Stimulated activated CD4-positive, alpha-beta T cell treated with anti-CD3 and anti-CD28 coated beads, Interleukin-4, amount 100 ng/mL, for 1 hour (primary cell): ENCODE measurements around the gene ITGB7.
"Not testable (repeated sequence)": the region's sequence is repeated elsewhere in the genome, so short reads cannot be mapped to it uniquely, and the experiment has no call there.

ENCODE experiments used
- DNase-seq: peaks from one replicate; pipeline ENCODE4 v3.0.0-alpha.2; 2020

Gene ITGB7

DNA sequence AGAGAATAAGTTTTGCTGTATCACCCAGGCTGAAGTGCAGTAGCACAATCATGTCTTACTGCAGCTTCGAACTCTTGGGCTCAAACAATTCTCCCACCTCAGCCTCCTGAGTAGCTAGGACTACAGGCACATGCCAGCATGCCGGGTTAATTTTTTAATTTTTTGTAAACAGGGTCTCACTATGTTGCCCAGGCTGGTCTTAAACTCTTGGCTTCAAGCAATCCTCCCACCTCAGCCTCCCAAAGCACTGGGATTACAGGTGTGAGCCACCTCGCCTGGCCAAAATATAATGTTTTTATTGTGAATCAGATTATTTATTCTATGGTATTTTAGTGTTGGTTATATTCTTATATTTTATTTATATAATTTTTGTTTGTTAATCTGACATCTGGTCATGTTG is 30.3 kb downstream of the ITGB7 start:
- no peak for DNase-seq

DNA sequence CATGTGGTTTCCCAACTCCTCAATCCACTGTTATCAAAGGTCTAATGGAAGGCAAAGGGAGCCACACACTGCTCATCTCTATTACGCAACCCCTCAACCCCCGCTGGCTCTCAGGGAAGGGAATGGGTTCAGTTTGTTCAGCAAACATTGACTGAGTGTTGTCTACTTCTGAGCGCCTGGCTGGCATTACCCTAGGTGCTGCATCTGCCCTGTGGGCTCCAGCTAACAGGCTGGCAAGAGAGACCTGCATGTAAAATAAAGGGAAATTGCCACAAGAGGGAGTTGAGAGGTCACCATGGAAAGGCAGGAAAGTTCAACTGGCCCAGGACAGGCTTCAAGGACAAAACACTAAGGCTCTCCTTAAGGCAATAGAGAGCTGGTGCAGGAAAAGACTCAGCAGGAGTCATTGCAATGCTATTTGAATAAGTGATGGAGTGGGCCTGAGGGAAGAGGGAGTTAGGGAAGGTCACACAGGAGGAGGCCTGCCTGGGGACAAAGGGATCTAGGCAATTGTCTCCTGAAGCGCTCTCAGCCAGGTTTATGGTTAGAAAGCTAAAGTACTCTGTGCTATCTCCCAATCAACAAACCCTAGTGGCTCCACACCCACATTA is 32.1 kb downstream of the ITGB7 start:
- DNase-seq: no peak

DNA sequence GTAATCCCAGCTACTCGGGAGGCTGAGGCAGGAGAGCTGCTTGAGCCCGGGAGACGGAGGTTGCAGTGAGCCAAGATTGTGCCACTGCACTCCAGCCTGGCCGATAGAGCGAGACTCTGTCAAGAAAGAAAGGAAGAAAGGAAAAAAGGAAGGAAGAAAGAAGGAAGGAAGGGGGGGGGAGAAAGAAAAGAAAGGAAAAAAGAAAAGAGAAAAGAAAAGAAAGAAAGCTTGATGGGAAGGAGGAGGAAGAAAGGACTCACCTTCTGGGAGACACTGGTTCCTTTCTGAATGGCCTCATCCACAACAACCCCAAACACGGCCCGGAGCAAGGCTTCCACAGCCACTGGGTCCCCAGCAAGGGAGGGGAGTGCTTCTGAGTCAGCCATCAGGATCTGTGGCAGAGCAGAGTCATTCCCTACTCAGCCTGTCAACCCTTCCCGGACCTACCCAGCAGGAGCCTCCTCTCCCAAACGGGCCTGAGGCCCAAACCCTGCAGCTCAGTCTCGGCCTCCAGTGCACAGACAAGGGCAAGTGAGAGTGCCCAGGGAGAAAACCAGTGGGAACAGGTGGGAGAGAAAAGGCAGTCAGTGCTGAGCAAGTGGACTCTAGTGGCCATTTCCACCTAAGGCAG is 33.9 kb downstream of the ITGB7 start:
- DNase-seq: no peak

DNA sequence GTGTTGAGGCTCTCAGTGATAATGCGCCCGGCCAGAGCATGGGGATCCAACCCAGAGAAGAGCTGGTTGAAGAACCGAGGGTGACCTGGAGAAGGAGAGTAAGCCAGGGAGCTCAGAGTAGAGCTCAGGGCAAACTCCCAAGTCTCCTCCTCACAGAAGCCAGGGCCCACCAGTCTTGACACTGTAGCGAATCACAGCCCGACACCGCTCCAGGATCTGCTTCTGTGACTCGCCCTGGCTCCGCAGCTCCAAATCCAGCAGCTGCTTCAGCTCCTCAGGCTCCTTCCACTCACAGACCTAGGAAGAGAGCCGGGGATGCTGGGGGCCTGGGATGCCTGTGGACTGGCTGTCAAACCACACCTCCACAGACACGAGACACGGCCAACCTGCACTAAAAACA is 34.7 kb downstream of the ITGB7 start:
- DNase-seq: no peak

DNA sequence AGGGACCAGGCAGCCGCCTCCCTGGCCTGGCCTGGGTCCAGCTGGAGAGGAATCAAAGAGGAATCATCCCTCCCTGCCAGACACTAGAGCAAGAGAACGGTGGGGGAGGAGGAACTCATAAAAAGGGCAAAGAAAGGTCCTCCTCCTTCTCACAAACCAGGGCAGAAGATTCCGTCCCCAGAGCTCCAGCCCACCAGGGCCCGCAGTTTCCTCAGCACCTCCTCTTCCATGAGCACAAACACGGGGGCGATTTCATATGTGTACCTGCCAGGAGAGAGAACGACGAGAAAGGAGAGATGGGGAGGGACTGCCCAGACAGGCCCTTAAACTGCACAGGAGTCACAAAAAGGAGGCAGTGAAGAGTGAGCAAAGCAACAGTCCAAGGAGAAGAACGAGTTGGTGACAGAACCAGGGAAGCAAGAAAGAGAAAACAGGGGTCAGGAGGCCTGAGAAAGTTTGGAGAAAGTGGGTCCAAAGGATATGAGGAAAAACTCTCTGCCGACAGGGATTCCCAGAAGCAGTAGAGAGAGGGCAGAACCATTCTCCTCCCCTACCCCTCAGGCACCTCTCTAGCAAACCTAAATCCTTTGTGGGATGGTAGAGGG is 35.2 kb downstream of the ITGB7 start:
- no peak for DNase-seq

DNA sequence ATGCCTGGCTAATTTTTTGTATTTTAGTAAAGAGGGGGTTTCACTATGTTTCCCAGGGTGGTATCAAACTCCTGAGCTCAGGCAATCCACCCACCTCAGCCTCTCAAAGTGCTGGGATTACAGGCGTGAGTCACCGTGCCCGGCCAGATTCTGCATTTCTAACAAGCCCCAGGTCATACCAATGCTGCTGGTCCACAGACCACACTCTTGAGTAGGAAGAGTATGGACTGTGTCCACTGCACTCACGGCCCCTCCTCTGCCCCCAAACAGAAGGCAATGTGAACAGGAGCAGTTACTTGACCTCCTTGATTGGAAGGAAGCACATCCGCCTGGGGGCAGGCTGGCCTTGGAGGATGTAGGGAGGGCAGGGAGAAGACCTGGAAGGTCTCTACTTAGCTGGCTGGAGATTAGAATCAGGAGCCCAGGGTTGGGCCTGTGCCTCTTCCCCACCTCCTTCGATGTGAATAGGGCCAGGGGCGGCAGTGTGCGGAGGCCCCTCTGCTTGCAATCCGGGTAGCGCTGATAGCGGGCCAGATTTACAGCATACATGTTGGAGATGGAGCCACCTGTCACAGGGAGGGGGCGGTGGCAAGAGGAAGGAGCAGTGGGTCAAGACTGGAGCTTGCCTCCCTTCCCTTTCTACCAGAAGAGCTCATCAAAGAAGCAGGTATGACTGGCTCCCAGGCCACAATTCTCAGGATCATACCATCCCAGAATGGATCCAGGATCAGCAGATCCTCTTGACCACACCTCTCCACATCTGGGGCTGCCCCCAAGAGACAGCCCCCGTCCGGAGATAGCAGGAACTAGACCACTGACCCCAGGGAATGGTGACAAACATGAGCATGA is 36.0 kb downstream of the ITGB7 start:
- DNase-seq: no peak

DNA sequence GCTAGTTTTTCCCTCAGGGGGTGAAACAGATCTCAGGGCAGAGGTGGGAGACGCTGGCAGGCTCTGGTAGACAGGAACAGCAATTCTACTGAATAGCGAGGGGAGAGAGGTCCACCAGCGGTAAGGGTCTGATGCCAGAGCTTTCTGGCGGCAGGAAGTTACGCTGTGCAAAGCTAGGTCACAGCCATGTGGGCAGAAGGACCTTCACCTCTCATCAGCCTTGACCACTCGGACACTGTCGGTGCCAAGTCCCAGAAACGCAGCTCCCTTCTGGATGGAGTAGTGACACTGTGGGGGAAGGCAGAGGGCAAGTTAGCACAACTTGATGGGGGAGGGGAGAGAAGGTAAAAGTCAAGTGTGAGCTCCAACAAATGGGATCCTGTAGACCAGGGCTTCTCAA is 36.8 kb downstream of the ITGB7 start:
- no peak for DNase-seq

DNA sequence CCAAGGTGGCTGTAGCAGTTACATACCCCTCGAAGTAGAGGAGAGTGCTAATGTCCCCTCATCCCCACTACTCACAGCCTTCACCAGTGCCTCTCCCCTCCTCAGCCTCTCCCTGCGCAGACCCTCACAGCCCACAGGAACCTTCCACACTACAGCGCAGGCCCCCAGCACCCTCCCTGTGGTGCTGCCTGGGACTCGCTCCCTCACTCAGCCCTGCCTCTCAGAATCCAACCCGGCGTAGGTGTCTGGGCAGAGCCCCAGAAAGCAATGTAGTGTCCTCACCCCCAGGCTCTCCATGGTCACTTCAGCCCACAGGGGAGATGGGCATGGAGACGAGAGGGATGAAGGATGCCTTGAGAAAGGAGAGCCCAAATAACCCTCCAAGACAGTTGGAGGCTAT is 37.4 kb downstream of the ITGB7 start:
- DNase-seq: no peak

DNA sequence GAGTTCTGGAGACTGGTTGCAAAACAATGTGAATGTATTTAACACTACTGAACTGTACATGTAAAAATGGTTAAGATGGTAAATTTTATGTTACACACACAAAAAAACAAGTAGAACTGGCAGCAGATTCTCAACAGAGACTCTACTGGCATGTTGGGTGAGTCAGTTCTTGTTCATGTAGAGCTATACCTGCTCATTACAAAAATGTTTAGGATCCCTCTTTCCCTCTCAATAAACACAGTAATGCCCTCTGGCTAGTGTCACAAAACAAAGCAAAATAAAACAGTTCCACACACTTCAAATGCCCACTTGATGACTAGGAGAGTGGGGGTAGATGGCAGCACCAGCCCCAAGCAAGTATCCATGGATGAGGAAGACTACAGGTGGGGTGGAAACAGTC is 40.2 kb downstream of the ITGB7 start:
- no peak for DNase-seq

DNA sequence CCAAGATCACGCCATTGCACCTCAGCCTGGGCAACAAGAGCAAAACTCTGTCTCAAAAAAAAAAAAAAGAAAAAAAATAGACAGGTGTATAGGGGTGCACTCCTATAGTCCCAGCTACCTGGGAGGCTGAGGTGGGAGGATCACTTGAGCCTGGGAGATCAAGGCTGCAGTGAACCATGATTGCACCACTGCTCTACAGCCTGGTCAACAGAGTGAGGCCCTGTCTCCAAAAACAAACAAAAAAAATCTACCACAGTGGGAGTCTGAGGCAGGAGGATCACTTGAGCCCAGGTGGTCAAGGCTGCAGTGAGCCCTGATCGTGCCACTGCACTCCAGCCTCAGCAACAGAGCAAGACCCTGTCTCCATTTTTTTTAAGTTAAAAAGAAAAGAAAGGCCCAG is 44.0 kb downstream of the ITGB7 start:
- not testable (repeated sequence) for DNase-seq

DNA sequence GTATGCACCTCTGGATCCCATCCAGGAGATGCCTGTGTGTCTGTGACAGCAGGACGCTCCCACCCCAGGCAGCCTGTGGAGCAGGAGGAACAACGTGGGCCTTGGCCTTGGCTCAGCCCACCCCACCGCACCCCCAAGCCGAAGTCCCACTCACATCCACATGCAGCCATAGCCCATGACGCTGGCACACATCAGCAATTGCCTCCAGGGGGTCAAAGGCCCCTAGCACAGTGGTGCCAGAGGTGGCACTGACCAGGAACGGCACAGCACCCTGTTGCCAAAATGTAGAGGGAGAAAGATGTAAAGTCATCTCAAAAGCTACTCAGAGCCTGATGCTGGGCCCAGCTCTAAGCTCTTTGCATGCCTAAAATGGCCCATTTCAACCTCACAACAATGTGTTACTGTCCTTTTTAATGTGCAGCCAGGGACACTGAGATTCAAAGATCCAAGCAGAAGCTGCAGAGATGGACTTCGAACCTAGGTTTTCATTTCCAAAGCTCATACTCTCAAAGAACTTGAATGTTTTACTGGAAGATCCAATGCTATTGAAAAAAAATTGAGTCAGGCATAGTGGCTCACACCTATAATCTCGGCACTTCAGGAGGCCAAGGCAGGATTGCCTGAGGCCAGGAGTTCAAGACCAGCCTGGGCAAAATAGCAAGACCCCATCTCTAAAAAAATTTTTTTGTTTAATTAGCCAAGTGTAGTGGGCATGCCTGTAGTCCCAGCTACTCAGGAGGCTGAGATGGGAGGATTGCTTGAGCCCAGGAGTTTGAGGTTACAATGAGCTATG is 45.7 kb downstream of the ITGB7 start:
- no peak for DNase-seq

DNA sequence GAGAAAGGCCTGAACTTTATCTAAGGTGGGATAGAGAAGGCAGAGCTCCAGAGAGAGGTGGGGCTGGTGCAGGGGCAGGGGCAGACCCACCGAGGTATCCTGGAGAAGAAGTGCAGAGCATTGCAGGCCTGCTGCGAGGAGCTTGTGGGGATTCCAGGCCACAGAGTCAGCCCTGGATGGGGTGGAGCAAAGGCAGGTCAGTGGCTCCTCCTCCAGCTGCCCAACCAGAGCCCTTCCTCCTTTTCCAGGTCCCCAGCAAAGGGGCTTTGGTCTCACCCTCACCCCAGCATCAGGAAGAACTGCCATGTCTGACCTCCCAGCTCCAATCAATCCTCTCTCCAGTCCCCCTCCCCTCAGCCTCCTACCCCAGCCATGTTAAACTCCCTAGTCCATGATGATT is 46.4 kb downstream of the ITGB7 start:
- no peak for DNase-seq

DNA sequence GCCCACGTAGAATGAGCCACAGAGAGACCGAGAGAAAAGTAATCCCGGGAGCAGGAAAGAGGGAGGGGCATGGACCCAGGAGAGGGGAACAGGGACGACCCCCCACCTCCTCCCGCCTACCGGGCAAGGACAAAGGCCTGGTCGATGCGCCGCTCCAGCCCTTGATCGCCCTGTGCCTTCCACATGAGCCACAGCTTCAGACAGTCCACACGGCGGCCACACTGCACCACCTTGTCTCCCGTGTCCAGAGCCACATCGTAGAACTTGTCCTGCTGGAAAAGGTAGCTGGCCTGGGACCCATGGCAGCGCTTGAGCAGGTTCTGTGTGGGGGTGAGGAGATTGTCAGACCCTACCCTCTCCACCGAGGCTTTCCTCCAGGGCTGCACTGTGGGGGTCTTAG is 47.1 kb downstream of the ITGB7 start:
- no peak for DNase-seq

DNA sequence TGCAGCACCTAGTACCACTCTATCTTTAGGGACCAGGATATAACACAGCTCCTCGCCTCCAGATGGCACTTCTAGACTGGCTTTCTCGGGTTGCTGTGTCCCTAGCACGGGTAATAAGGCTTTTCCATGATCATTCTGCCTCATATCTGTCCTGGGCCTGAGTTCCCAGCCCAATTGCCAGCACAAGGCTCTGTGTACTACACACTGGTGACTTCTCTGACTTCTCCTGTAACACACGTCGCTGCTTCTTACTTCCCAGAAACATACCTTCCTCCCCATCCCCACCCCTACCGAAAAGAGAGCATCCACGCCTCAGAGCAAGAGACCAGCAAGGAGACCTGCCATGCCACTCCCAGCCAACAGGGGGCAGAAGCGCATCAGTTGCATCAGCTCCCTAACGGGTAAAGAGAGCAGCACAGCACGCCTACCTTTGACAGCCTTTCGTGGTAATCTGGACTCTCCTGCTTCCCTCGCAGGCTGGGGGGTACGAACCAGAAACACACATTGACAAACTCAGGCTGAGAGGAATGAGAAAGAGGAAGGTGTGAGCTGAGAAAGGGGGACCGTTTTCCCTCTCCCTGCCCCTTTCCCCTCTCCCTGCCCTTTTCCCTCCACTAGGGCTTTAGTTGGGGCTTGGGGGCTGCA is 47.7 kb downstream of the ITGB7 start:
- DNase-seq: peak; percentile 90

DNA sequence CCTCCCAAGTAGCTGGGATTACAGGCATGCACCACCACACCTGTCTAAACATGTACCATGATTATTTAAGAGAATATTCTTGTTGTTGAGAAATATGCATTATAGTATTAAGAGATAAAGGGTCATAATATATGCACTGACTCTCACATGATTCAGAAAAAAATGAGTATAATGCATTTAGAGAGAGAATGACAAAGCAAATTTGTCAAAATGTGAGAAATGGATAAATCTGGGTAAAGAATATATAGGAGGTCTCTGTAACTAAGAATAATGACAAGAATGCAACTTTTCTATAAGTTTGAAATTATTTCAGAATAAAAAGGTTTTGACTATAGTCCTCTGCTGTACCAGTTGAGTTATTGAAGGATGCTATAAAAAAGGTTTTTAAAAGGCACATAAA is 54.7 kb downstream of the ITGB7 start:
- no peak for DNase-seq

DNA sequence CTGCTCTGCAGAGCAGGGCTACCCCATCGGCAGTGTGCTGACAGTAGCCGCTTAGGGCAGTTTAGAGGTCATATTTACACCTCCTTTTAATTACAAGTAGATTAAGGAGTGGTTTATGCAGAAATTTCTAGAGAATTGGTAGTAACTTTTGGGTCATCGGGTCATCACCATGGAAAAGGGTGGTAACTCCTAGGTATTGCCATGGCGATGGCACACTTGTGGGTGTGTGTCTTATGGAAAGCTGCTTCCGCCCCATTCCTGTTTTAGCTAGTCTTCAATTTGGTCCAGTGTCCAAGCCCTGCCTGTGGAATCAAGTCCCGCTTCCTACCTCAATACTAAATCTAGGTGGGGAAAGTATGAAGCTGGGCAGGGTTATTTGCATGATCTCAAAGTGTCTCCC is 56.0 kb downstream of the ITGB7 start:
- no peak for DNase-seq

DNA sequence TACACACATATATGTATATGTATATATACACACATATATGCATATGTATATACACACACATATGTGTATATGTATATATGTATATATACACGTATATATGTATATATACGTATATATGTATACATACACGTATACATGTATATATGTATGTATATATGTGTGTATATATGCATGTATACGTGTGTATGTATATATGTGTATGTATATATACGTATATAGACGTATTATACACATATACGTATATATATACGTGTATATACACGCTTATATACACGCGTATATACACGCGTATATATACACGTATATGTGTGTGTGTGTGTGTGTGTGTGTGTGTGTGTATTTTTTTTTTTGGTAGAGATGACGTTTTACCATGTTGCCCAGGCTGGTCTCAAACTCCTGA is 59.4 kb downstream of the ITGB7 start:
- DNase-seq: no peak

DNA sequence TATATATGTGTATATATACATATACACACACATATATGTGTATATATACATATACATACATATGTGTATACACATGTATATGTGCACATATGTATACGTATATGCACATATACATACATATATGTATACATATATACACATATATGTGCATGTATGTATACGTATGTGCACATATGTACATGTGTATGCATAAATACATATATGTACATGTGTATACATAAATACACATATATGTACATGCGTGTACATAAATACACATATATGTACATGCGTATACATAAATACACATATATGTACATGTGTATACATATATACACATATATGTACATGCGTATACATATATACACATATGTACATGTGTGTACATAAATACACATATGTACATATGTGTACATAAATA is 59.9 kb downstream of the ITGB7 start:
- no peak for DNase-seq

DNA sequence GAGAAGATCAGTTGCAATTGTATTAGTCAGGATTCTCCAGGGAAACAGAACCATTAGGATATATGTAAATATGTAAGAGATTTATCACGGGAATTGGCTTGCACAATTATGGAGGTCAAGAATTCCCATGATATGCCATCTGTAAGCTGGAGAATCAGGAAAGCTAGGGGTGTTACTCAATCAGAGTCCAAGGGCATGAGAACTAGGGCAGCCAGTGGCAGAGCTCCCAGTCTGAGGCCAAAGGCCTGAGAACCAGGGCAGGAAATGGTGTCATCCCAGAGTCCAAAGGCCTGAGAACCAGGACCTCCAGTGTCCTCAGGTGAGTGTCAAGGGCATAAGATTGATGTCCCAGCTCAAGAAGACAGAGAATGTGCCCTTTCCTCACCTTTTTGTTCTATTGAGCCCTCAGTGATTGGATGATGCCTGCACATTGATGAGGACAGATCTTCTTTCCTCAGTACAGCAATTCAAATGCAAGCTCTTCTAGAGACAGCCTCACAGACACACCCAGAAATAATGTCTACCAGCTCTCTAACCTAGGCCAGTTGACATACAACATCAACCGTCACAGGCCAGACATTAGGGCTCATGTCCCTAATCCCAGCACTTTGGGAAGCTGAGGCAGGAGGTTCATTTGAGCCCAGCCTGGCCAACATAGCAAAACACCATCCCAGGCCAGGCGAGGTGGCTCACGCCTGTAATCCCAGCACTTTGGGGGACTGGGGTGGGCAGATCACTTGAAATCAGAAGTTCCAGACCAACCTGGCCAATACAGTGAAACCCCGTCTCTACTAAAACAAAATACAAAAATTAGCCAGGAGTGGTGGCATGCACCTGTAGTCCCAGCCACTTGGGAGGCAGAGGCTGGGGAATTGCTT is 61.4 kb downstream of the ITGB7 start:
- no peak for DNase-seq

DNA sequence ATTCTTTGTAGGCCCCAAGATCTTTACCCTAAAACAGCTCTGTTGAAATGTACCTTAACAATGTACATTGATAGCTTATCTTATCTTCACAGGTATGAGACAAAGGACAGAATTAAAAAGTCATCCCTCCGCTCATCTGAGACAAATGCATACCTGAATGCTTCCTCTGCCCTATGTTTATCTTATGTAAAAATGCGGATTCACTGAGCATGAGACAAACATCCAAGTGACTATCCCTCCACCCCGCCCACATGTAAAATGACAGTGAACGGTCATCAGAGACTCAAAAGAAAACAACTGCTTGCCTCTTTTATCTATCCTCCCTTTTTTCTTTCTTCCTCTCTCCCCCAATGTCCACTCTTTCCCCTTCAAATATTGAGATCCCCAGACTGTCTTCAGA is 63.7 kb downstream of the ITGB7 start:
- DNase-seq: no peak
